HG03103 (cell line): ENCODE data around the gene YY1.
"Not testable (repeated sequence)": the region's sequence is repeated elsewhere in the genome, so short reads cannot be mapped to it uniquely, and the experiment has no call there.

ENCODE experiments used
- ATAC-seq: cut with Tn5 transposase; IDR thresholded peaks from one replicate; pipeline ENCODE4 v1.9.1; 2021; ENCODE audit warnings: low read depth; ENCODE audit not compliant: unreplicated experiment

The YY1 gene

GRCh38 chr14:100213587-100213955, 25.4 kb upstream of the YY1 start:
- no peak for ATAC-seq

DNA sequence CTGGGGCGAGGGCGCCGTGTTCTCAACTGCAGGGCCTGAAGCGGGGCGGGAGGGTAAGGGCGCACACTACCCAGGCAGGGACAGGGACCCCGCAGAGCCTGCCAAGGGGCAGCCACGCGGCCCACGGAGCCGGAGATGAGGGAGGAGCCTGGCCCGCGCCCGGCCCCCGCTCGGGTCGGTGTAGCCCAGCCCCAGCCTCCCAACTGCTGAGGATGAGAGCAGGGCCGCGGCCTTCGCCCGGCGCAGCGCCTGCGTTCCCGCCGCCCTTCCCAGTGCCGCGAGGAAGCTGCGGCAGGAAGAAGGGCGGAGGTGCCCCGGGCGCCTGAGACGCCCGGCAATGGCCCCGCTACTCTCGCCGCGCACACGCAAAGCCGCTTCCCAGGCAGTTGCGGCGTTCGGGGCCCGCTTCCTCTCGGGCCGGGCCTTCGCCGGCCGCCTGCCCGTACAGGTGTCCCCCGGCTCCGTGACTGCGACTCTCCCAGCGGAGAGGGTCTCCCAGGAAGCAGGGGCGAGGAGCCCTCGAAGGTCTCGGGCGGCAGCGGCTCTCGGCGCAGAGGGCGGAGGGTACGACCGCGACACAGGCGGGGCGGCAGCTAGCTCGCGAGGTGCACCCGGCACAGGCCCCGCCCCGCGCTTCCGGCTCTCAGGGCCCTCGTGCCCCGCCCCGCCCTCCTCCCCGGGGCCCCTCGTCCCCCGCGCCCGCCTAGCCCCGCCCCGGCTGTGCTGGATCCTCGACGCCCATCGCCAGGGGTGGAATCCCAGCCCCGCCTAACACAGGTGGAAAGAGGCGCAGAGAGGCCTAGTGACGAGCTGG, 24.8 kb upstream of the YY1 start:
- peak; percentile 93 for ATAC-seq

GRCh38 chr14:100214770-100215083, 24.2 kb upstream of the YY1 start:
- ATAC-seq: no peak

DNA sequence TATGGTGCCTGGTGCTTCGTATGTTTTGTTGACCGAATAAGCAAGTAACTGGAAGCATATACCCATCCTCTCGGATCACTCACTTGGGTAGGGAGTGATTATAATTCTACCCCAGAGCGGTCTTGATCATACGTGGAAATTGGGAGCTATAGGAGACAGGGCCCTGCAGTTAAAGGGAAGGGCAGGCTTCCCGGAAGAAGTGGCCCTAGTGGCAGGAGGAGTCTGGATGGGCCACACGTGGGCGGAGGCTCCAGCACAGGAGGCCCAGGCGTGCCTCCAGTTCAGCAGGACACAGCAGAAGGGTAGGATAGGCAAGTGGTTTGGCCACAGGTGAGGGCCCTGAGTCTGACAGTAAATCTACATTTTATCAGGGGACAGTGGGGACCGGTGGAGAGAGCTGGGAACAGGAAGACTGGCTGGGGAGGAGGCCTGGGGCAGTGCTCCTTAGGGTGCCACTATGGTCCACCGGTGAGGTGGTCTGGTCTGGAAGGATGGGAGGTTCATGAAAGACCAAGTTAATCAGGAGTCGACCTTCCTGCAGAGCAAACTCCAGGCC, 23.5 kb upstream of the YY1 start:
- ATAC-seq: no peak

DNA sequence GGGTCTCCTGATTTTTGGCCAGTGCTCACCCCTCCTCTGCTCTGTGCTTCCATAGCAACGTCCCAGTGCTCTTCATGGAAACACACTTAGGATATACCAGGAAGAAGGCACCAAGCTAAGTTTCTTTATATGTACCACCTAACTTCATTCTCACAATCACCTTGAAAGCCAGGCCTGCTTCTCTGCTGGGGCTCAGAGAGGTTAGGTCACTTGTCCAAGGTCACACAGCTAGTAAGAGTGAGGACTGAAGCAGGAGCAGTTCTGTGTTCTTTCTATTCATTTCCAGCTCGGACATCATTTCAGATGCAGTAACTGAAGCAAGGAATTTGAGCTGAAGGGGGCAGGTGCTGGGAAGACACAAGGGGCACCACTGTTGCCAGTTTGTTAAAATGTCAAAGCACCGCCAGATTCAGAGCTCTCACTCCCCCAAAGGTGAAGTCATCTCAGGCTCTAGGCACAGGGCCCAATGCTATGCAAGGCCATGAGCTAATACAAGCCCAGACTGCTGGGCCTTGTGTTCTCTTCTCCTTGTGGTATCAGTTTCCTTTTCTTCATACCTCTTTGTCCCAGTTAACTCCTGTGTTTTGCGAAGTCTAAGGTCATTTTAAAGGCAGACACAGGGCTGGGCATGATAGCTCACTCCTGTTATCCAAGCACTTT, 19.7 kb upstream of the YY1 start:
- no peak for ATAC-seq

DNA sequence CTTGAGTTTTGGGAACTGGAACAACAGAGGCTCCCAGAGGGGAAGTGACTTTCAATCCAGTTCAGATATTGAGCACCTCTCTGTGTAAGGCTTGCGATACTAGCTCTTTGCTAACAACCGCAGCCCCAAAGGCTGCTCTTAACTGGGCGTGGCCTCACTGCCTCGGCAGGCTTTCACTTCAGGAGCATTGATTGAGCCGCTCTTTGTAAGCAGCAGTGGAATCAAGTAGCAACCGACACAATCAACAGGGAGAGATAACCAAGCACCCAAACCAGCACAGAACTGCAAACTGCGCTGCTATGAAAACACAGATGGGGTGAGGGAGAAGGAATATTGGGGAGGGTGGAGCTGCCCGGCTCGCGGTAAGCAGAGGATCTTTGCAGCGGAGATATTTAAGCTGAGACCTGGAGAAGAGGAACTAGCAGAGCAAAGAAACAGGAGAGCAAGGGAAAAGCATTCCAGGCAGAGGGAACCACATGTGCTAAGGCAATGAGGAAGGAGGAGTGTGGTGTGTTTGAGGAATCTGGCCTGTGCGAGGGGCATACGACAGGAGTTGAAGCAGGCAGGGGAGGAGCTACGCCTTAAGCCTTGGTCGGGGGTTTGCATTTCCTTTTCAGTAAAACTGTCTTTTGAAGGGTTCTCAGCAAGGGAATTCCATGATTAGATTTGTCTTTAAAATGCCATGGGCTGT, 17.3 kb upstream of the YY1 start:
- peak; percentile 88 for ATAC-seq

DNA sequence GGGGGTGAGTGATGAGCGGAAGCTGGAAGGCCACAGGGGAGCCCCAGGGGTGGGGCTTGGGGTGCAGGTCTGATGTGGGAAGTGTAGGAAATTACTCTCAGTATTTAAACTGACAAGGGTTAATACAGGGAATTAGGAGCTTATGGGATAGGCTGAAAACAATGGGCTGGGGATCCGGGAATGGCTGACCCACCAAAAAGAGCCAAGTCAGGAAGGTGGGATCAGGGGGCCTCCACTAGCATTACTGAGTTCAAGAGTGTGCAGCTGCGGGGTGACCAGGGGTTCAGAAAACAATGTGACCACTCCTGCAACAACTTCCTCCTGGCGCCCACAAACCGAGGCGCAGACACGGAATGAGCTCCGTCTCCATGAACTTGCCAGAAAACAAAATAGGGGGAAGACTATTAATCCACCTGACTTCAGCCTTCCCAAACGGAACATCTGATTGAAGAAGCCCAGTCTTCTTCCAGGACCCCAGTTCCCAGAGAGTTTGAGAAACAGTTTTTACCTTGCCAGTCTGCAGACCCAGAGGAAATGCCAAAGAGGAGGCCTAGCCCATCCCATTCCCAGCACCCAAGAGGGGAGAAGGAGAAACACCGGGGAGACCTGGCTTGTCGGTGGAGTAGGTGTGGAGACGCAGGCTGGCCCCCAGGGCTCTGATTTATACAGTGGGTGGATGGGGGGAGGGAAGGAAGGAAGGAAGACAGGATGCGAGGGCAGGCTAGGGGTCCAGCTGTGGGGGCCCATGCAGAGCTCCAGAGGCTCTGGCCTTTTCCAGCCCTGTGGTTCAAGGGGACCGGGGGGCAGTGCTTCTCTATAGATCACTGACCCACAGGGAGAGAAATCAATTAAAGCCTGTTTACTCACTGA, 16.5 kb upstream of the YY1 start:
- ATAC-seq: no peak

DNA sequence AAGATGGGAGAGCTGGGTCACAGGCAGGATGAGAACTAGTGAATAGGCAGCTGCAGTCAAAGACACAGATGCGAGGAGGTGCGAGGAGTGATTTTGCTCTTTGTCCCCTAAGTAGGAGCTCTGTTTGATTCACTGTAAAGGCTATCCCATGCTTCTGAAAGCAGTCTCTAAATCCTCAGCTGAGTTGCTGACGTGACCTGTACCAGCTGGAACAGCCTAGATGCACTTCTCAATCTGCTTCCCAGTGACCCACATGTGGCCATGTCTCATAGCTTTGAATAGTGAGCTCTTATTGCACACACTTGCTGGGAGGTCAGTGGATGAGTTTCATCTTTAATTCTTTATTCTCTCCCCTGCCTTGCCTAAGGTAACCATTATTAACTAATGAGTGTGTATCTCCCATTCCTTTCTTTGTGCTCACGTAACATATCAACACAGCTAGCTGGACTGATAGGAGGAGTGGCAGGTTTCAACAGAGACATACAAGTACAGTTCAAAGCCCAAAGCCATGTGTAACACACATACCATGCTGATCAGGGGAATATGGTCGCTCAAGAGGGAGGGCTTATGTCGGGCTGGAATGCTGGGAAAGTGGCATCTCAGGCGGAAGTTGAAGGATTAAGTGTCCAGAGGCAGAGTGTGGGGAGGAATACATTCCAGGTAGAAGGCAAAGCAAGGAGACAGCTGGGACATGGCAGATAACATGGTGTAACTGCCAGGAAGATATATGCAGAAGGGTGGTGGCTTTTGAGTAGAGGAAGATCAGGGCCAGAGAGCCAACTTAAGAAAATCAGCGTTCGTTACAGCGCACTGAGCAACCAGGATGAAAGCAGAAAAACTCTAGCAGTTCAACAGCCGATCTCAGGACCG, 15.4 kb upstream of the YY1 start:
- ATAC-seq: no peak

GRCh38 chr14:100224229-100224866, 14.6 kb upstream of the YY1 start:
- ATAC-seq: no peak

- ATAC-seq: no peak
These were observed 13.8 kb upstream of the YY1 start for GRCh38 chr14:100225169-100225568.

DNA sequence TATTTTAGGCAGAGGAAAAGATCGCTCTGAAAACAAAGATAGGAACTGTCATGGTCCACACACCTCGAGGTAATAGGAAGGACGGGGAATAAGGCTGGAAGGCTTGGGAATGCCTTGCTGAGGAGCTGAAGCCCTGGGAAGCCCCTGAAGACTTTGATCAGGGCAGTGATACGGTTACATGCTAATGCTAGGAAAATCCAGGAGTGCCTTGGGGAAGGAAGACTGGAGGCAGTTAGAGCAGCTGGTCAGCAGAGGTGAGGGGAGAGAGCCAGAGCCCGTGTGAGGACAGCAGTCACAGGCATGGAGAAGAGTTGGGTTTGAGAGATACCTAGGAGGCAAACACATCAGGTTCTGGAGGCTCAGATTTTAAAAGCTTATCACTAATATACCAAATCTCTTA, 8.6 kb upstream of the YY1 start:
- ATAC-seq: no peak

DNA sequence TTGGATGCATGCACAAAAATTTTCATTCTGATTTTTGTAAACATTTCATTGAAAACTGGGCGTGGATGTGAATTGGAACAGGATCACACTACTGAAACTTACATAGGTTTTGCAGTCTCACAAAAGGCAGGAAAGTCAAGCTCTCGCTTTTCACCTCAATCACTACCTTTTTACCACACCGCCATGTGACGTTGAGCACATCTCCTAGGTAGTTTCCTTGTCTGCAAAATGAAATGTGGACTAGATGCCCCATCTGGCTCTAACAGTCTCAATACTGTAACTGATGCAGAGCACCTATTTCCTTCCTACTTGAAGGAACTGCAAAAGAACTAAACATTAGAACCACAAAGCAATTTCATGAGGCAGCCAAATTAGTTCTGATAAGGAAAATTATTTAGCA, 4.4 kb upstream of the YY1 start:
- ATAC-seq: no peak

DNA sequence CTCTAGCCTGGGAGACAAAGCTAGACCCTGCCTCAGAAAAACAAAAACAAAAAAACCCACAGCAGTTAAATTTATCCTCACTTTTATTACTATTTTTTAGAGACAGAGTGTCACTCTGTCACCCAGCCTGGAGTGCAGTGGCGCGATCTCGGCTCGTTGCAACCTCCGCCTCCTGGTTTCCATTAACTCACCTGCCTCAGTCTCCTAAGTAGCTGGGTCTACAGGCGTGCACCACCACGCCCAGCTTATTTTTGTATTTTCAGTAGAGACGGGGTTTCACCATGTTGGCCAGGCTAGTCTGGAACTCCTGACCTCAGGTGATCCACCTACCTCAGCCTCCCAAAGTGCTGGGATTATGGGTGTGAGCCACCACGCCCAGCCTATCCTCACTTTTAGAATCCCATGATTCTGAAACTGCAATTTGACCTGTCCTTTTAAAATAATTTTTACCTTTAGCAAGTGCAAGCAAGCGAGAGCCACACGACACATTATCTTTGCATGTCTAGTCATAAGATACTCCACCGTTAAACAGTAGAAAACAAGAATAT, 2.6 kb upstream of the YY1 start:
- not testable (repeated sequence) for ATAC-seq

- no peak for ATAC-seq
These were observed 2.1 kb upstream of the YY1 start for GRCh38 chr14:100236881-100237280.

DNA sequence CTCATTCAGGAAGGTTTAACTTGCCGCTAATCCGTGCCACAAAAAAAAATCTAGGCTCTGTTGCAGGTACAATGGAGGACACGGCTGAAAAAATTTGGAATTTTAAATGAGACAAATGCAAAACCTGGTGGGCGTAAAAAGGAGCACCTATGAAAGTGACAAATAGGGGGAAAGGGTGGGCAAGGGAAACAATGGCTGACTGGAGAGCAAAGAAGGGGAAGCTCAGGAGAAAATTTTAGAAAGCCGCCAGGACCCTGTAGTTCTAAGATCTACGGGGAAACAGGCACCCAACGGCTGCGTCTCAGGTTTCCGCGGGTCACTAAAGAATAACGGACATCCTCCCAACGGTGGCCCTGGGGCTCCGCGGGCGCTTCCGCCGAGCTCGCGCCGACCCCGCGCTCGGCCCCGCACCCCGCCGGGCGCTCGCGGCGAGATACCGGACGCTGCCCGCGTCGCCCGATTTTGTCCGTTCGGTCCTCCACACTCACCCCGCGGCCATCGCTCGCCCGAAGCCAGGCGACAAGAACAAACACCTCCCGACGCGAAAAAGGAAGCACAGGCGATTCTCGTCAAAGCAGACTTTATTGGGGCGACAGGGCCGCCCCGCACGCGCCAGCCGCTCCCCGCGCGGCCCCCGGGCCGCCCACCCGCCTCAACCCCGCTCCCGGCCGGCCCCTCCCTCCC, 1.1 kb upstream of the YY1 start:
- no peak for ATAC-seq

DNA sequence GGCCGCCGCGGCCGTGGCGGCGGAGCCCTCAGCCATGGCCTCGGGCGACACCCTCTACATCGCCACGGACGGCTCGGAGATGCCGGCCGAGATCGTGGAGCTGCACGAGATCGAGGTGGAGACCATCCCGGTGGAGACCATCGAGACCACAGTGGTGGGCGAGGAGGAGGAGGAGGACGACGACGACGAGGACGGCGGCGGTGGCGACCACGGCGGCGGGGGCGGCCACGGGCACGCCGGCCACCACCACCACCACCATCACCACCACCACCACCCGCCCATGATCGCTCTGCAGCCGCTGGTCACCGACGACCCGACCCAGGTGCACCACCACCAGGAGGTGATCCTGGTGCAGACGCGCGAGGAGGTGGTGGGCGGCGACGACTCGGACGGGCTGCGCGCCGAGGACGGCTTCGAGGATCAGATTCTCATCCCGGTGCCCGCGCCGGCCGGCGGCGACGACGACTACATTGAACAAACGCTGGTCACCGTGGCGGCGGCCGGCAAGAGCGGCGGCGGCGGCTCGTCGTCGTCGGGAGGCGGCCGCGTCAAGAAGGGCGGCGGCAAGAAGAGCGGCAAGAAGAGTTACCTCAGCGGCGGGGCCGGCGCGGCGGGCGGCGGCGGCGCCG, 381 bp downstream of the YY1 start:
- ATAC-seq: no peak

DNA sequence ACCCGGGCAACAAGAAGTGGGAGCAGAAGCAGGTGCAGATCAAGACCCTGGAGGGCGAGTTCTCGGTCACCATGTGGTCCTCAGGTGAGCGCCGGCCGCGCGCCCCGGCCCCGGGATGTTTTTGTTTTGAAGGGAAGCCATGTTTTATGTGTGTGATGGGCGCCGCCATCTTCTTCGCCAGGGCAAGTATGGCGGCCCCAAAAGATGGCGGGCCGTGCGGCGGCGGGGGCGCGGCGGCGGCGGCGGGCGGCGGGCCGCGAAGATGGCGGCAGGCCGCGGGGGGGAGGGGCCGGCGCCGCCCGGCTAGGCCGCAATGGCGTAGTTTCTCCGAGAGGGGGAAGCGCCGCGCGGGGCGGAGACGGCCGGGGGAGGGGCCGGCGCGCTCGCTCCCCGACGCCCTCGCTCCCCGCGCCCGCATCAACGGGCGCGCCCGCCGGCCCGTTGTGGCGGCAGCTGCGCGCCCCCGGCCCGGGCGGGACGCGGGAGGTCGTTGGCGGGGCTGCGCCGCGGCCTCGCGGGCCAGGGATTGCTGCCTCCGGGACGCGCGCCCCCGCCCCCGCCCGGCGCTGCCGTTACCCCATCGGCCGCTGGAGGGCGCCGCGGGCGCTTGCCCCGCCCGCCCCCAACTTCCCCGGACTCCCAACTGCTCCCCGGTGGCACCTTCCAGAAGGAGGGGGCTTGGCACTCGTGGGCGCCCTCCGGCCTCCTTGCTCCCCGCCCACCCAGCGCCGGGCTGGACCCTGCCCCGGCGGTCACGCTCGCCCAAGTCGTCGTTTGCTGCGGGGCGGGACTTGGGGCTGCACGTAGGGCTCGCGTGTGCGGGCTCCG, 1.1 kb downstream of the YY1 start:
- peak; percentile 27 for ATAC-seq
